K562 (cell line): ENCODE data around the gene UBALD2. TPM values are rescaled to one million over a fixed set of nuclear protein-coding genes. Genes with fewer than 3 reads are reported as not detected.

Experiments used
- ARID4B ChIP-seq: sonication (generic); formaldehyde crosslinking; IDR thresholded peaks from 2 replicates; pipeline ENCODE4 v1.8.0; 2022; ENCODE audit warnings: mild to moderate bottlenecking, missing genetic modification reagents
- ATF7 ChIP-seq: fragments of 450-650 bp; IDR thresholded peaks from 2 replicates; pipeline ENCODE4 v1.7.1; 2014; ENCODE audit warnings: mild to moderate bottlenecking, moderate library complexity
- BDP1 ChIP-seq: IDR thresholded peaks from 3 replicates; pipeline ENCODE4 v1.6.1; 2011; ENCODE audit not compliant: insufficient read length, insufficient read depth
- CBX3 ChIP-seq, 2 experiments: IDR thresholded peaks; 1 replicate in 1 of 2; 2 replicates in 1 of 2; pipeline ENCODE4 v1.6.1; 2012; ENCODE audit warnings: inconsistent platforms in 2 of 2, low read length in 2 of 2, borderline replicate concordance in 1 of 2, control low read depth in 1 of 2
- CREB1 ChIP-seq, 2 experiments: sonication (generic) in 1 of 2; formaldehyde crosslinking in 1 of 2; IDR thresholded peaks; 2 replicates each; pipeline versions ENCODE4 v1.6.1 to v1.8.0; 2012 to 2022; ENCODE audit warnings: inconsistent platforms in 1 of 2, mild to moderate bottlenecking in 1 of 2, missing genetic modification reagents in 1 of 2, moderate library complexity in 1 of 2
- EZH2 ChIP-seq: IDR thresholded peaks from 2 replicates; pipeline ENCODE4 v1.6.1; 2012; ENCODE audit warnings: low read depth, mild to moderate bottlenecking, inconsistent platforms, low read length, borderline replicate concordance
- HDAC6 ChIP-seq: IDR thresholded peaks from 2 replicates; pipeline ENCODE4 v1.6.1; 2012; ENCODE audit warnings: low read depth, mild to moderate bottlenecking, control low read depth, inconsistent platforms, low read length, moderate library complexity
- MNT ChIP-seq, 2 experiments: fragments of 450-650 bp; conservative IDR thresholded peaks; 2 replicates each; pipeline ENCODE4 v1.6.1; 2017; ENCODE audit warnings: mild to moderate bottlenecking in 2 of 2, moderate library complexity in 2 of 2
- NCOR1 ChIP-seq: fragments of 450-650 bp; IDR thresholded peaks from 2 replicates; pipeline ENCODE4 v1.6.1; 2016; ENCODE audit warnings: mild to moderate bottlenecking, moderate library complexity
- OTX1 ChIP-seq: fragments of 450-650 bp; formaldehyde crosslinking; IDR thresholded peaks from 2 replicates; pipeline ENCODE4 v1.4.0; 2022; ENCODE audit warnings: mild to moderate bottlenecking
- PATZ1 ChIP-seq: fragments of 250-450 bp; sonication (Bioruptor Pico); IDR thresholded peaks from 2 replicates; pipeline ENCODE4 v1.5.0; 2020; ENCODE audit warnings: mild to moderate bottlenecking, borderline replicate concordance
- SFPQ ChIP-seq: fragments of 200-400 bp; formaldehyde crosslinking; IDR thresholded peaks from 2 replicates; pipeline ENCODE4 v1.6.1; 2017; ENCODE audit warnings: mild to moderate bottlenecking, low read depth, low read length, moderate library complexity
- SIN3A ChIP-seq, 2 experiments: fragments of 150-350 bp in 1 of 2; IDR thresholded peaks; 2 replicates each; pipeline ENCODE4 v1.6.1; 2011 to 2016; ENCODE audit warnings: borderline replicate concordance in 2 of 2, low read depth in 2 of 2, low read length in 2 of 2, mild to moderate bottlenecking in 2 of 2, moderate library complexity in 2 of 2; ENCODE audit not compliant: control insufficient read depth in 1 of 2
- ZNF217 ChIP-seq: sonication (generic); formaldehyde crosslinking; IDR thresholded peaks from 2 replicates; pipeline ENCODE4 v1.8.0; 2022; ENCODE audit warnings: mild to moderate bottlenecking, missing genetic modification reagents
- ZNF347 ChIP-seq: fragments of 450-650 bp; formaldehyde crosslinking; IDR thresholded peaks from 2 replicates; pipeline ENCODE4 v1.4.0; 2020; ENCODE audit warnings: low read depth, mild to moderate bottlenecking, moderate library complexity
- ZNF79 ChIP-seq: fragments of 250-450 bp; sonication (Bioruptor Pico); IDR thresholded peaks from 2 replicates; pipeline ENCODE4 v1.4.0; 2020; ENCODE audit warnings: low read depth, mild to moderate bottlenecking, moderate library complexity
- polyA plus RNA-seq, 8 experiments: library from polyadenylated mRNA; depleted of rRNA in 4 of 8; stranded (reverse) in 5 of 8; unstranded in 3 of 8; fragments of >200 nt; fragmentation: Nextera tagmentation in 2 of 8; fragmentation: Illumina TruSeq in 1 of 8; extraction: Ambion mirVana in 2 of 8; extraction: Trizol in 1 of 8; gene quantifications; 2 replicates each; pipeline versions ENCODE4 v1.2.1 to v1.2.3, GENCODE V29; 2011 to 2014; ENCODE audit warnings: inconsistent platforms in 1 of 8, missing spikeins in 1 of 8
- total RNA-seq, 7 experiments: library from RNA; depleted of rRNA in 6 of 7; stranded (reverse); fragments of >200 nt in 6 of 7; fragmentation: Illumina TruSeq in 2 of 7; extraction: Trizol in 2 of 7; gene quantifications; 2 replicates each; pipeline versions ENCODE4 v1.2.1 to v1.2.3, GENCODE V29; 2011 to 2021; ENCODE audit warnings: low replicate concordance in 1 of 7

UBALD2 gene
- total and polyA plus RNA-seq, 9 of the 15 experiments (the other 6 are each of a cell fraction or from before 2014, with no cell fraction given), result 2.3 to 94.1 (median 25.3) TPM

- TF ChIP-seq MNT (conservative IDR thresholded peaks at IDR 0.05) (no peak), SFPQ (no peak), CBX3 (IDR thresholded peaks at IDR 0.05; ENCODE audit: borderline replicate concordance in 1 of 2, low read length in 2 of 2) (no peak), CREB1 (IDR thresholded peaks at IDR 0.05) (no peak), CREB1 (CRISPR knock-in tag; IDR thresholded peaks at IDR 0.05) (no peak), EZH2 (no peak), ZNF217 (CRISPR knock-in tag) (no peak), ZNF347 (no peak), PATZ1 (CRISPR knock-in tag) (no peak), SIN3A (IDR thresholded peaks at IDR 0.05; ENCODE audit: borderline replicate concordance in 2 of 2, control insufficient read depth in 1 of 2, low read depth in 2 of 2, low read length in 2 of 2) (no peak), OTX1 (CRISPR knock-in tag) (no peak), ARID4B (CRISPR knock-in tag) (no peak), HDAC6 (no peak), ZNF79 (CRISPR knock-in tag) (no peak), ATF7 (no peak), NCOR1 (no peak), BDP1 (no peak)
Observed at GRCh38 chr17:76239538-76240274, 25.4 kb upstream of the UBALD2 start (continued).
